ENCODE measurements around the gene PLEKHG4B. TPM values are rescaled to one million over a fixed set of nuclear protein-coding genes. Genes with fewer than 3 reads are reported as not detected.

PLEKHG4B gene, protein sequence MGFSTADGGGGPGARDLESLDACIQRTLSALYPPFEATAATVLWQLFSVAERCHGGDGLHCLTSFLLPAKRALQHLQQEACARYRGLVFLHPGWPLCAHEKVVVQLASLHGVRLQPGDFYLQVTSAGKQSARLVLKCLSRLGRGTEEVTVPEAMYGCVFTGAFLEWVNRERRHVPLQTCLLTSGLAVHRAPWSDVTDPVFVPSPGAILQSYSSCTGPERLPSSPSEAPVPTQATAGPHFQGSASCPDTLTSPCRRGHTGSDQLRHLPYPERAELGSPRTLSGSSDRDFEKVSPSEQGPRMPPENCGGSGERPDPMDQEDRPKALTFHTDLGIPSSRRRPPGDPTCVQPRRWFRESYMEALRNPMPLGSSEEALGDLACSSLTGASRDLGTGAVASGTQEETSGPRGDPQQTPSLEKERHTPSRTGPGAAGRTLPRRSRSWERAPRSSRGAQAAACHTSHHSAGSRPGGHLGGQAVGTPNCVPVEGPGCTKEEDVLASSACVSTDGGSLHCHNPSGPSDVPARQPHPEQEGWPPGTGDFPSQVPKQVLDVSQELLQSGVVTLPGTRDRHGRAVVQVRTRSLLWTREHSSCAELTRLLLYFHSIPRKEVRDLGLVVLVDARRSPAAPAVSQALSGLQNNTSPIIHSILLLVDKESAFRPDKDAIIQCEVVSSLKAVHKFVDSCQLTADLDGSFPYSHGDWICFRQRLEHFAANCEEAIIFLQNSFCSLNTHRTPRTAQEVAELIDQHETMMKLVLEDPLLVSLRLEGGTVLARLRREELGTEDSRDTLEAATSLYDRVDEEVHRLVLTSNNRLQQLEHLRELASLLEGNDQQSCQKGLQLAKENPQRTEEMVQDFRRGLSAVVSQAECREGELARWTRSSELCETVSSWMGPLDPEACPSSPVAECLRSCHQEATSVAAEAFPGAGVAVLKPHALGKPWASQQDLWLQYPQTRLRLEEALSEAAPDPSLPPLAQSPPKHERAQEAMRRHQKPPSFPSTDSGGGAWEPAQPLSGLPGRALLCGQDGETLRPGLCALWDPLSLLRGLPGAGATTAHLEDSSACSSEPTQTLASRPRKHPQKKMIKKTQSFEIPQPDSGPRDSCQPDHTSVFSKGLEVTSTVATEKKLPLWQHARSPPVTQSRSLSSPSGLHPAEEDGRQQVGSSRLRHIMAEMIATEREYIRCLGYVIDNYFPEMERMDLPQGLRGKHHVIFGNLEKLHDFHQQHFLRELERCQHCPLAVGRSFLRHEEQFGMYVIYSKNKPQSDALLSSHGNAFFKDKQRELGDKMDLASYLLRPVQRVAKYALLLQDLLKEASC (N-terminal part only)
- 0.16 and 0.36 TPM in 2 replicates for total RNA-seq

DNA sequence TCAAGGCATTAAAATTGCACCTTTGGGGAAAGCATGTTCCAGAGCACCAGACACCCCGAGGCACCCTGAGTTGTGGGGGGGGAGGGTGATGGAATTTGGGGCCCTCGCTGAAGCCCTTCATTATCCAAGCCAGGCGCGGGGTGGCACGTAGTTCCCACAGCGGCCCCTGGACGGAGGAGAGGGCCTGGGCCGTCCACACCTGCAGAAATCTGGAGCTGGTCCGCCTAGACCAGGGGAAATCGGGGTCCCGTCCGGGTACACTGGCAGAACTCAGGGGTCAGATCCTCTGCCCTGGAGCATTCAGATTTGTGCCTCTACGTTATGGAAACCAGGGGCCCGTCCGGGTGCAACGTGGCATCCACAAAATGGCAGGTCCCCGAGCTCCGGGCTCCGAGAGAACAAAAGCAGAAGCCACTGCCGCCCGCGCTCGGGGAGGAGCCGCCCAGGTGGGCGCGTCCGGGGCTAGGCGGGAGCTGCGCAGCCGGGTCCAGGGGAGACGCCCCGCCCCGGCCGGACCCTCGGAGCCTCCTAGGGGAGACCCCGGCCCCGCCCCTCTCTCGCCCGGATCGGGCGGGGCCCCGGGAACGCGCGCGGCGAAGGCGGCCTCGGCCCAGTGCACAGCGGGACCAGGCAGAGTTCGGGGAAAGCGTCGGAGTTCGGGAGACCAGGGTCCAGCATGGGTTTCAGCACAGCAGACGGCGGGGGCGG lies at the start of gene PLEKHG4B:
Gene PLEKHG4B (plus strand): TSS at position 613 of the 708 bp plus-strand sequence. CDS start 64 bp downstream, at position 677.

DNA sequence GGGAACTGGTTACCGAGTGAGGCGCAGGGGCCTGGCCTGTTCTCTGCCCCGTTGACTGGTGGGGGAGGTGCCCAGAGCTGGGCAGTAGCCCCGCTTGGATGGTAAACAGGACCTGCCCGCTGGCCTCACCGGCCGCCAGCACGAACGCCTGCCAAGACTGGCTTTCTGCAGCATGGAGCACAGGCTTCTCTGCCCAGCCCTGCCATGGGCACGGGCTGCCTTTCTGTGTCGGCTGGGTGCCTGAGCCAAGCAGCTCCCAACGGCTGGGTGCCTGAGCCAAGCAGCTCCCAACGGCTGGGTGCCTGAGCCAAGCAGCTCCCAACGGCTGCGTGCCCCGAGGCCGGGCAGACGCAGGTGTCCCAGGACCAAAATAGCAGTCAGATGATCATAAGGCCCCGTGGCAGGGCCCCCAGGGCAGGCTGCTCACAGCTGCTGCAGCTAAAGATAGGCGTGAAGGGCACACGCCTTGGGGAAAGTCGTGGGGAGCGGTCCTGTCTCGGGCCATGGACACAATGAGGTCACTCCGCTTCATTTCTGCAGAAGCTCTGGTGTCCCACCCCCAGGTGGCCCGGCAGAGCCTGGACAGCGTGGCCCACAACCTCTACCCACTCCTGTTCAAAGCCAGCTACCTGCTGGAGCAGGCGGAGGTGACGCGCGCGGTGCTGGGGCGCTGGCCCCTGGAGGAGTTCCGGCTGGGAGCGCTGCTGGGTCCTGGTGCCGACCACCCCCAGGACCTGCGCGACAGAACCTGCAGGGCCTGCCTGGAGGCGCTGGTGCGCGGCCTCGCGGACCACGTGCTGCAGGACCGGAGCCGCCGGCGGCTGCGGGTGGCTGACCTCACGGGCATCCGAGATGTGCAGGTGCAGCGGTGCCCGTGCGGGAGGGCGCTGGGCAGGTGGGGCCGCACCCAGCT lies 99.3 kb downstream of the PLEKHG4B start, which contains the start of gene LRRC14B:
Gene LRRC14B (plus strand): TSS at position 460 of the 913 bp plus-strand sequence. CDS start 44 bp downstream, at position 504.

DNA sequence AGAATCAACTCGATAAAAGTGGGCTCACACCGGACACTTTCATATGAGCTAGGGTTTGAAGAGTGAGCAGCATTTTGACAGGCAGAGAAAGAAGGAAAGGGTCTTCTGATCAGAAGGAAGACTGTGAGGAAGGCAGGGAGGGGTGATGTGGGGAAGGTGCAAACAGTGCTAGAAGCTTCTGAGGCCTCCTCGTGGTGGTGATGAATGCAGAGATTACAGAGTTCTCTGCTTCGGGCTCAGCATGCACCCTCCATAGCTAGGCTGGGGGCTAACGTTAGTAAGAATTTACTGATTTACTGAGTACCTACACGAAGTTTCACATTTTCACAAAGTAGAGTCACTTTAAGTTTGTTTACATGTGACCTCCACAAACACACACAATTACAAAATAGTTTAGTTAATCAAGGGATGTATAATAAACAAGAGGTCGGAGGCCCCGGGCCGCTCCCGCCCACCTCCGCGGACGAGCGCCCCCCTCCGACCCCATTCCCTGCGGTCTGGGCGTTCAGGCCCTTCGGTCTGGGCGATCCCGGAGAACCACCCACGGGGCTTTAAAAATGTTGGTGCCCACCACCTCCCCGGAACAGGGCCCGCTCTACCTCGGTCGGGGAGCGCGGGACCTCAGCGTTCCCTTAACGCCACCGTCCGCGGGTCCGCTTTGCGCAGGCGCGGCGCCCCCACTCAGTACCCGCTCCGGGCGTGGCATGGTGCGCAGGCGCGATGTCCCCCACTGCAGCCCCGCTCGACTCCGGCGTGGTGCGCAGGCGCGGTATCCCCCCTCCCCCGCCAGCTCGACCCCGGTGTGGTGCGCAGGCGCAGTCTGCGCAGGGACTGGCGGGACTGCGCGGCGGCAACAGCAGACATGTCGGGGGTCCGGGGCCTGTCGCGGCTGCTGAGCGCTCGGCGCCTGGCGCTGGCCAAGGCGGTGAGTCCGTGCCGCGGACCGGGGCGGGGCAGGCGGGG lies 125.8 kb downstream of the PLEKHG4B start, which contains the start of the genes CCDC127 and SDHA:
Gene CCDC127 (minus strand): TSS at position 660 of the 963 bp plus-strand sequence. CDS start 1,304 bp downstream, outside the sequence.
Gene SDHA (plus strand): TSS at position 827 of the 963 bp plus-strand sequence. CDS start 36 bp downstream, at position 863.

Small RNAs within 50 kb of the gene (small RNA-seq; reads per million reads assigned to genes)
- gene RF00019 = not detected

Other genes with a start within 250 kb of the PLEKHG4B start
- gene LRRC14B, start 99.3 kb downstream of the PLEKHG4B start, total RNA-seq = not detected in 2 replicates
- gene CCDC127, start 126.0 kb downstream of the PLEKHG4B start, total RNA-seq = 6.8 and 8.9 TPM in 2 replicates
- gene SDHA, start 126.2 kb downstream of the PLEKHG4B start, total RNA-seq = 86.9 and 97.7 TPM in 2 replicates
- 75.3 and 91.3 TPM in 2 replicates for gene PDCD6, start 179.5 kb downstream of the PLEKHG4B start, total RNA-seq
- 122 and 160 TPM in 2 replicates for gene AHRR, start 229.5 kb downstream of the PLEKHG4B start, total RNA-seq